ENCODE measurements around the gene NAPEPLD. TPM values are rescaled to one million over a fixed set of nuclear protein-coding genes. Genes with fewer than 3 reads are reported as not detected.

Gene NAPEPLD
- total RNA-seq, 2 experiments from 2014 or later: 6.0 to 6.8 TPM

DNA sequence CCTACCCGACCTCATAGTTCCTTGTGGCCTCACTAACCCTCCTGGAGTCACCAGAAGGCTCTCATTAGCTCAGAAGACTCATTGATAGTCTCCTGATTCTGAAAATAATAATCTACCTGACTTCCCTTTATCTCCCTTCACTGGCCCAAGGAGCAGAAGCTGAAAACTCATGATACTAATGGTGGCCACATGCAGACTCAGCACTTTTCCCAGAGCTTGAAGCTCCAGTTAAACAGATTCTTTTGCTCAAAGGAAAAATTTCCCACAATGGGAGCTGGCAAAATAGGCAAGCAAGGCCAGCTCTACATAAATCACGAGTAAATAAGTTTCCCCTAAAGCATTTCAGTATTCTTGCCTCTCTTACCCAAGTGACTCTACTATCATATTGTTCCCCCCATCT lies 8.2 kb downstream of the NAPEPLD start:
- Mint-ChIP-seq H3K36me3 (ENCODE audit: low read depth) (peaks cover 10% of the 10 kb centered on the region), H3K4me3 (no peak overlapping the region), H3K27me3 (ENCODE audit: low read depth) (no peaks in the 10 kb centered on the region), H3K27ac (no peak overlapping the region), H3K4me1 (ENCODE audit: low read depth) (no peaks in the 10 kb centered on the region), H3K9me3 (ENCODE audit: insufficient read depth) (no peaks in the 10 kb centered on the region)
- DNase-seq (no peak), ATAC-seq (no peak)
- POLR2A ChIA-PET: no interaction called here
- CTCF ChIA-PET: no interaction called here

DNA sequence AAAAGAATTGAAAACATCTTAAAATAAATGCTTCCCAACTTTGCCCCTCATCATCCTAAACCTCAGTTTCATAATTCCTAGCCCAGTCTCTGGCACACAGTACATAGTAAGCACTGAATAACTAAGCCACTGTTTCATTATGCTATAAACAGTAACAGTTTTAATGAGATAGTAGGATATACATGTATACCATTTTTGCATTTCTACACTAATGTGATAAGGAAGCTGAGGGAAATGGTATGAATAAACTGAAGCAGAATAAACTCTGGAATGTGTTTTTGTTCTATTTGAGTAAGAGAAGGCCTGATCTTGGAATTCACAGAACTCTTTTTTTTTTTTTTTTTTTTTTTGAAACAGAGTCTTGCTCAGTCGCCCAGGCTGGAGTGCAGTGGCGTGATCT lies 8.8 kb downstream of the NAPEPLD start:
- H3K36me3 Mint-ChIP-seq (ENCODE audit: low read depth): peaks cover 10% of the 10 kb centered on the region
- no peak for DNase-seq
- POLR2A ChIA-PET: no interaction called here
- no peaks in the 10 kb centered on the region for H3K4me1 Mint-ChIP-seq (ENCODE audit: low read depth)
- ATAC-seq: no peak
- no peak overlapping the region for H3K27ac Mint-ChIP-seq
- CTCF ChIA-PET: no interaction called here
- H3K27me3 Mint-ChIP-seq (ENCODE audit: low read depth): no peaks in the 10 kb centered on the region
- no peak overlapping the region for H3K4me3 Mint-ChIP-seq
- H3K9me3 Mint-ChIP-seq (ENCODE audit: insufficient read depth): no peaks in the 10 kb centered on the region

DNA sequence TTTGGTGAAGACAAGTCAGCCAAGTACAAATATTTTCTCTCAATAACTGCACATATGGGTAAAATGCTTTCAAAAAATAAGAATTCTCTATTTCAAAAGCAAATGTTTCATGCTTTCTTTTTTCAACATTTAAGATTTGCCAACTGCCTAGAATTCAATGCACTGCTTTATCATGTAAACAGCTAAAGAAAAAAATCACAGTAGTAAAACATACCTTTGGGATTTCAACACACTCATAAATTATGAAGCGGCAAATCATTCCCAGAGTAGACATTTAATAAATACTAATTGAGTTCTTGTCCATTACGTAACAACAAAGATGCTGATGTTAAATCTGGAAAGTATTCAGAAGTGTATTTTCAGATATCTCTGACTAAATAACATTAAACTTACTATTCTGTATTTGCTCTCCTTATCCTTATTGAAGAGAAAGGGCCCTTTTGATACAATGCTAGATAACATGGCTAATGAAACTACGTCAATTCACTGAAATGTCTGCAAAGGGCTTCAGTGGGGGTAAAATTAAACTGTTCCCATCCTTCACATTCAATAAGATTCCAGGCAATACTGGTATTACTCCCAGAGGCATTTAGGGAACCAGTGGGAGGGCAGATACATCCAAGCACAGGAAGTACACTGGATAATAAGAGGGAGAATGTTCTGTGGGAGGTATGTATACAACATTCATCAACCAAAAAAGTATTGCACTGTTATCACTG lies 13.9 kb downstream of the NAPEPLD start:
- H3K4me3 Mint-ChIP-seq: no peak overlapping the region
- no peak for ATAC-seq
- H3K27me3 Mint-ChIP-seq (ENCODE audit: low read depth): no peaks in the 10 kb centered on the region
- DNase-seq: no peak
- no peaks in the 10 kb centered on the region for H3K9me3 Mint-ChIP-seq (ENCODE audit: insufficient read depth)
- H3K27ac Mint-ChIP-seq: no peak overlapping the region
- no peaks in the 10 kb centered on the region for H3K36me3 Mint-ChIP-seq (ENCODE audit: low read depth)
- H3K4me1 Mint-ChIP-seq (ENCODE audit: low read depth): peaks cover 1% of the 10 kb centered on the region
- CTCF ChIA-PET: no interaction called here
- POLR2A ChIA-PET: no interaction called here

DNA sequence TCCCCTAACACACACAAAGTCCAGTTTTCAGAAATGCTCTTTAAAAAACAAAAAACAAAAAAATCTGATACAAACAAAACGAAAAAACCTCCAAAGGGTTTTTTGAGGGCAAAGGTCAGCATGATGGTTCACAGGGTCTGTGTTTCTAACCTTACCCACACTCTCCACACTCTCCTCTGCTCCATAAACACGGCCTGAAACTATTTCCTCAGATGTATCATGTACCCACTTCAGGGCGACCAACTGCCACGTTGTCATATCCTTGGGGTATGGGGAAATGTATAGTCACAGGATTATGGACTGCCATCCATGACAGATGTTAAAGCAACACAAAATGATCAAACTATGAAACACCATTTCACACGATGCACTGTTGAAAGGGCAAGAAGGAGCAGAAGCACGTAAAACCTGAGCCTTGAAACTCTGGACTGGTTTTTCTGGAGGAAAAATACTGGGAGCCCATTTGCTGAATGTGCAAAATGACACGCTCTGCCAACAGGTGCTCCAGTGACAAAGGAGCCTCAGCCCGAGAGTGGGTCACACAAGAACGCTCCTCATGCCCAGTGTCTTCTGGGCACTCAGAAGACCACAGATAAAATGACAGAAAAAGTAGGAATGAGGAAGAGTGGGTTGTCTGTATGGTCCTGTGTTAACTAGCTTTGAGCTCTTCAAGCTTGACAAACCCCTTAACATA lies 15.8 kb downstream of the NAPEPLD start:
- no peaks in the 10 kb centered on the region for H3K27me3 Mint-ChIP-seq (ENCODE audit: low read depth)
- no peak overlapping the region for H3K27ac Mint-ChIP-seq
- ChIA-PET POLR2A (no interaction called here), CTCF (no interaction called here)
- DNase-seq (no peak), ATAC-seq (no peak)
- no peaks in the 10 kb centered on the region for H3K9me3 Mint-ChIP-seq (ENCODE audit: insufficient read depth)
- peaks cover 2% of the 10 kb centered on the region for H3K36me3 Mint-ChIP-seq (ENCODE audit: low read depth)
- peaks cover 4% of the 10 kb centered on the region for H3K4me1 Mint-ChIP-seq (ENCODE audit: low read depth)
- no peak overlapping the region for H3K4me3 Mint-ChIP-seq

DNA sequence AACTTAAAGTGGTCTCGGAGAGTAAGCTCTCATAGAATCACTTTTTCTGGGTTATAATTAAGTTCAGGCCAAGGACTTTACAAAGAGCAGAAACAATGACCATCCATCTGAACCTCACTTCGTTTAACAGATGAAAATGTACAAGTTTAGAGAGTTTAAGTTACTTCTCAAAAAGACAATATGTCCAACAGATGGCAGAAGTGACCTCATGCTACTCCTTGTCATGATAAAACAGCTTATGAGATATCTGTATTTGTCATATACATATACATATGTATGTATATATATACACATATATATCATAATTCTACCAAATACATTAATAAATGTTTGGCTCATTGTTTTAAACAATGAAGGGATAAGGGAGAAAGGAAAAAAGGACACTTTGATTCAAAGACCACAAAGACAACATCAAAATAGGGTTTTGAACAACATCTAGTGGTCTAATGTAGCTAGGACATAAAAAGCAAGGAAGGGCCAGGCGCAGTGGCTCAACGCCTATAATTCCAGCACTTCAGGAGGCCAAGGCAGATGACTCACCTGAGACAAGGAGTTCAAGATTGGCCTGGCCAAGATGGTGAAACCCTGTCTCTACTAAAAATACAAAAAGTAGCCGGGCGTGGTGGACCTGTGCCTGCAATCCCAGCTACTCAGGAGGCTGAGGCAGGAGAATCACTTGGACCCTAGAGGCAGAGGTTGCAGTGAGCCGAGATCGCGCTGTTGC lies 17.8 kb downstream of the NAPEPLD start:
- H3K9me3 Mint-ChIP-seq (ENCODE audit: insufficient read depth): no peaks in the 10 kb centered on the region
- H3K27ac Mint-ChIP-seq: no peak overlapping the region
- no peak for DNase-seq
- H3K27me3 Mint-ChIP-seq (ENCODE audit: low read depth): no peaks in the 10 kb centered on the region
- no peak overlapping the region for H3K4me3 Mint-ChIP-seq
- ATAC-seq: no peak
- ChIA-PET POLR2A (interaction anchor here (0.6 to 1.4 kb wide), 2 partner anchors 17 to 56 kb away, joined by 4 read pairs; partner anchors contain the start of gene ARMC10), CTCF (interaction anchor here (1.2 kb wide), 1 partner anchor 16 kb away, joined by 3 read pairs; no protein-coding TSS in a partner anchor)
- peaks cover 8% of the 10 kb centered on the region for H3K36me3 Mint-ChIP-seq (ENCODE audit: low read depth)
- H3K4me1 Mint-ChIP-seq (ENCODE audit: low read depth): peaks cover 4% of the 10 kb centered on the region

DNA sequence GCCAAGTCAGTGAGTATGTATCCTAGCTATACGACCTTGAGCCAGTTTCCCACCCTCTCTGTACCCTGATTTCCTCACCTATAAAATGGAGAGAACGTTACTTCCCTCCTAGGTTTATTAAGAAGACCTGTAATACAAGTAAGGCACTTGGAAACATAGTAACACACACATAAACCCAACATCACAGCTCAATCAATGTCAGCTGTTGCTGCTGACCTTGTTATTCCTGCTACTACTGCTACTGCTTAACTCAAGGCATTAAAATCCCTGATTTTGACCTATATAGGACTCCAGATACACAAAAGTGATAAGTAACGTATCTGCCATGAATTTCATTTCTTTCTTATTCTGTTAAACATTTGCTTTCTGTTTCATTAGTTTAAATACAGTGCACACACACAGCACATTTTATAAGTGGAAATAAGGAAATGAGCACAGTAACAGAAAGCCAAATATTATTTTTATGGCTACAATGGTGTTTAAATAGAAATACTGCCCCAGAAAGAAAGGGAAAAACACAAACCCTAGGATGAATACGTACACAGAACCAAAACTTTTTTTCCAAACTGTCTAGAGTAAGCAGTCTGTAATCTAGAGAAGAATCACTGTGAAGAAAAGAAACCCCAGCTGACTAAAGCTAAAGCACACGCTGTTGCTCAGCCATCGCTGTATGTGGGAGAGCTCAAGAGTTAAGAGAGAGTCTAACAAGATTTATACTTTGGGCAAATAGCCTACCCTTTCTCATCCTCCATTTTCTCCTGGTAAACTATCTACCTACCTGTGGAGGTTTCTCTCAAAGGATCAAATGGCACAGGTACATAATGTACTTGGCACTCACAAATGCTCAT lies 19.0 kb downstream of the NAPEPLD start:
- Mint-ChIP-seq H3K9me3 (ENCODE audit: insufficient read depth) (no peaks in the 10 kb centered on the region), H3K27ac (no peak overlapping the region), H3K27me3 (ENCODE audit: low read depth) (no peaks in the 10 kb centered on the region), H3K4me1 (ENCODE audit: low read depth) (peaks cover 4% of the 10 kb centered on the region), H3K36me3 (ENCODE audit: low read depth) (peaks cover 11% of the 10 kb centered on the region), H3K4me3 (no peak overlapping the region)
- CTCF ChIA-PET: interaction anchor here (0.9 to 1.2 kb wide), 2 partner anchors 13 to 15 kb away, joined by 3 read pairs; no protein-coding TSS in a partner anchor
- no peak for ATAC-seq
- DNase-seq: no peak
- POLR2A ChIA-PET: interaction anchor here (1.4 kb wide), 1 partner anchor 55 kb away, joined by 4 read pairs; the partner anchor contains the start of gene ARMC10

DNA sequence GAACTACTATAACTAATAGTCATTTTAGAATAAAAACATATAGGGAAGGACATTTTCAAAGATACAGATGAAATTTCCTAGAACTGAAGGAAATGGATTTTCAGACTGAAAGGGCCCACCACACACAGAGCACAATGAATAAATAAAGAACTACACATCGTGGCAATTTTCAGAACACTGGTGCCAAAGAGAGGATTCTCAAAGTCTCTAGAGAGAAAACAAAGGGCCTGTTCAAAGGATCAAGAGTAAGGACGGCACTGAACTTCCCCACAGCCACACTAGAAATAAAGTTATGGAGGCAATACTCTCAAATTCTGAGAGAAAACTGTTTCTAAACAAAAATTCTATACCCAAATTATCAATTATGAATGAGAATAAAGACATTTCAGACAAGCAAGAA lies 21.9 kb downstream of the NAPEPLD start:
- ATAC-seq (no peak), DNase-seq (no peak)
- peaks cover 4% of the 10 kb centered on the region for H3K4me1 Mint-ChIP-seq (ENCODE audit: low read depth)
- CTCF ChIA-PET: no interaction called here
- H3K27ac Mint-ChIP-seq: no peak overlapping the region
- POLR2A ChIA-PET: no interaction called here
- no peaks in the 10 kb centered on the region for H3K27me3 Mint-ChIP-seq (ENCODE audit: low read depth)
- no peaks in the 10 kb centered on the region for H3K9me3 Mint-ChIP-seq (ENCODE audit: insufficient read depth)
- H3K4me3 Mint-ChIP-seq: no peak overlapping the region
- peaks cover 15% of the 10 kb centered on the region for H3K36me3 Mint-ChIP-seq (ENCODE audit: low read depth)

DNA sequence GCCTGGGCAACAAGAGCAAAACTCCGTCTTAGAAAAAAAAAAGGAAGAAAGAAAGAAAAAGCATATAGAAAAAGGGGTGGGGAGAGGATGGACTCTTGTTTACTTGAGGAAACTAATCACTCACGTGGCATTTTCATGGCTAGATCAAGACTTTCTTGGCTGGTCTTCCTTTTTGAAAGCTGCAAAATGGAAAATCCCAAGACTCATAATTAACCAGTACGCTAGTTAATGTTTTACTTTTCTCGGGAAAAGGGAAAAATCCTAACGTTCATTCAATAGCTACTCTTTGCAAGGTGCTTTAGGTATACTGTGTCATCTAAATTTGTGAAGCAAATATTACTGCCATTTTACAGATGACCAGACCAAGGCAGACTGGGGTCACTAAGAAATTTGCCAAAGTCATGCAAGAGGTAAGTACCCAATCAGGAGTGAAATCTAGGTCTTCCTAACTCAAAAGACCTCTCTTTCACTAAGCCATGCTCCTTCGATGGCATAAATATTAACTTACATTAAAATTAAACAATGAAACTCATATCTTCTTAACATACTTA lies 24.4 kb downstream of the NAPEPLD start:
- Mint-ChIP-seq H3K4me1 (ENCODE audit: low read depth) (no peaks in the 10 kb centered on the region), H3K4me3 (no peak overlapping the region), H3K9me3 (ENCODE audit: insufficient read depth) (no peaks in the 10 kb centered on the region), H3K36me3 (ENCODE audit: low read depth) (peaks cover 20% of the 10 kb centered on the region), H3K27ac (no peak overlapping the region), H3K27me3 (ENCODE audit: low read depth) (no peaks in the 10 kb centered on the region)
- ChIA-PET POLR2A (no interaction called here), CTCF (no interaction called here)
- DNase-seq: no peak
- no peak for ATAC-seq

DNA sequence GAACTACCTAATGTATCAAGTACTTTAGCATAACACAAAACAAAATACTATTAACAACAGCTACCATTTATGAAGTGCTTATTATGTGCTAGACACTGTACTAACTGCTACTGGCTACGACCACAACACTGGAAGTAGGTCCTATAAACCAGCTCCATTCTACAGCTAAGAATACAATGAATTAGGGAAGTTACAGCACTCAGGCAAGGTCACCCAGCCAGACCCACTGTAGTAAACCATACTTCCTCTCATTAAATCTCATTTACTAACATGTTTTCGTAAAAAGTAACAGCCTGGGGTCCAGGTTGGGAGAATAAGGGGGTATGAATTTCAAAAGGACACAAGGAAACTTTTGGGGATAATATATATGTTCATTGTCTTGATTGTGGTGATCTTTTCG lies 25.4 kb downstream of the NAPEPLD start:
- Mint-ChIP-seq H3K36me3 (ENCODE audit: low read depth) (peaks cover 20% of the 10 kb centered on the region), H3K4me3 (no peak overlapping the region), H3K27me3 (ENCODE audit: low read depth) (no peaks in the 10 kb centered on the region), H3K9me3 (ENCODE audit: insufficient read depth) (no peaks in the 10 kb centered on the region), H3K27ac (no peak overlapping the region), H3K4me1 (ENCODE audit: low read depth) (no peaks in the 10 kb centered on the region)
- ATAC-seq (no peak), DNase-seq (no peak)
- ChIA-PET POLR2A (no interaction called here), CTCF (no interaction called here)

DNA sequence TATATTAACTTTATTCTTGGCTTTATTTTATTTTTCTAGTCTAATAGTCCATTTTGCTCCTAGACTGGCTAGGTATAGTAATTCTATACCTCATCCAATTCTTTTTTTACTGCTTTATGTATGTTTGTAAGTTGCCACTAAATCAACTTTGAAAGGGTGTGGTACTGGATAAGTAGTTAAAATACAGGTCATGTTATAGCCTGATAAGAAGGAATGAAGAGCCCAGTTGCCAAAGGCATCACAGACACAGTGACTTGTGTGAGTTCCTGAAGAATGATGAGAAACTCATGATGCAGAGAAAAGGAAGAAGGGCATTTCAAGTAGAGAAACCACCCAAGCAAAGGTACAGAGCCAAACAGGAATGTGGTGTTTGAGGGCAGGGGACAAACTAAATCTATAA lies 27.3 kb downstream of the NAPEPLD start:
- ATAC-seq: no peak
- no peak overlapping the region for H3K27ac Mint-ChIP-seq
- no peaks in the 10 kb centered on the region for H3K4me1 Mint-ChIP-seq (ENCODE audit: low read depth)
- DNase-seq: no peak
- H3K9me3 Mint-ChIP-seq (ENCODE audit: insufficient read depth): no peaks in the 10 kb centered on the region
- POLR2A ChIA-PET: no interaction called here
- H3K27me3 Mint-ChIP-seq (ENCODE audit: low read depth): no peaks in the 10 kb centered on the region
- CTCF ChIA-PET: no interaction called here
- H3K36me3 Mint-ChIP-seq (ENCODE audit: low read depth): peaks cover 16% of the 10 kb centered on the region
- H3K4me3 Mint-ChIP-seq: no peak overlapping the region

DNA sequence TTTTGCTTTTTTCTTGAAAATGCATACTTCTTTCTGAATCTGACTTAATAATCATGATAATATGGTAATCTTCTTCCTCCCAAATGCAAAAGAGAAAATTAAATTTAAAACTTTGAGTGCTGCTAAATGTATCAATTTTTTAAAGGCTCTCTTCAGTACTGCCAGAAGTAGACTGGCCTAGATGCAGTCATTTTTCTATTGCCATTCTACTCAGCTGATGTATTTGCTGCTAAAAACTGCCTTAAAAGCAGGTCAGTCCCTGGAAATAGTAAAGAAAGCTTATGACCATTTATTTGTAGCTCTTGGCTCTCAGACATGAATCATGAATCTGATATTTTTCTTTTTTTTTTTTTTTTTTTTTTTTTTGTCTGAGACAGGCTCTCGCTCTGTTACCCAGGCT lies 28.5 kb downstream of the NAPEPLD start:
- H3K36me3 Mint-ChIP-seq (ENCODE audit: low read depth): peaks cover 10% of the 10 kb centered on the region
- DNase-seq (no peak), ATAC-seq (no peak)
- H3K4me3 Mint-ChIP-seq: no peak overlapping the region
- no peak overlapping the region for H3K27ac Mint-ChIP-seq
- H3K4me1 Mint-ChIP-seq (ENCODE audit: low read depth): no peaks in the 10 kb centered on the region
- no peaks in the 10 kb centered on the region for H3K9me3 Mint-ChIP-seq (ENCODE audit: insufficient read depth)
- ChIA-PET POLR2A (no interaction called here), CTCF (interaction anchor here (0.6 kb wide), 1 partner anchor 58 kb away, joined by 3 read pairs; no protein-coding TSS in a partner anchor)
- no peaks in the 10 kb centered on the region for H3K27me3 Mint-ChIP-seq (ENCODE audit: low read depth)

All from activated CD8-positive, alpha-beta T cell treated with anti-CD3 and anti-CD28 coated beads, Interleukin-2, amount 10 ng/mL, durations not matched to agents 7 days and 5 days (primary cell).